OCI-LY1 (cell line): ENCODE results near the gene TMEFF2.

Experiments
- EZH2 ChIP-seq: fragments of 200-600 bp; sonication (generic), shearing (Covaris generic); IDR thresholded peaks from 2 replicates; pipeline ENCODE4 v1.8.0; 2017; ENCODE audit warnings: borderline replicate concordance, mixed run types, mild to moderate bottlenecking, antibody characterized with exemption, low read length, moderate library complexity, mixed read lengths
- TF ChIP-seq, protein P1 (sequence below): fragments of 200-600 bp; sonication (generic), shearing (Covaris generic); IDR thresholded peaks from 2 replicates; pipeline ENCODE4 v1.5.1; 2017; ENCODE audit warnings: mild to moderate bottlenecking, antibody characterized with exemption, low read length, moderate library complexity, mixed read lengths

DNA sequence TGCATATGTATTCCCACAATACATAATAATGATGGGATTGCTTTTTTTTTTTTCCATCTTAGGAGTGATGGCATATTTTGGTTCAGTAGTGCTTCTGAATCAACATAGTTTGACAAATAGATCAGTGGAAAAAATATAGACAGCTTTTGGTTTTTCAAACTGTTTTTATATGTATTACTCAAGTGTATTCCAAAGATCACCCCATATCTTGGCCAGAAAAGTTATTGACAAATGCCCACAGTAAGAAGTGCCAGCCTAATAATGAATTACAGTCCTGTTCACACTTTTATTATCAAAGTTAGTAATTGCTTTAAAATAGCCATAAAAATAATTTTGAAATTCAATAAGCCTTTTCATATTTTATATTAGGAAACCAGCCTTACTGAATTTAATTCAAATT is 95.0 kb downstream of the TMEFF2 start:
- TF ChIP-seq, protein P1, sequence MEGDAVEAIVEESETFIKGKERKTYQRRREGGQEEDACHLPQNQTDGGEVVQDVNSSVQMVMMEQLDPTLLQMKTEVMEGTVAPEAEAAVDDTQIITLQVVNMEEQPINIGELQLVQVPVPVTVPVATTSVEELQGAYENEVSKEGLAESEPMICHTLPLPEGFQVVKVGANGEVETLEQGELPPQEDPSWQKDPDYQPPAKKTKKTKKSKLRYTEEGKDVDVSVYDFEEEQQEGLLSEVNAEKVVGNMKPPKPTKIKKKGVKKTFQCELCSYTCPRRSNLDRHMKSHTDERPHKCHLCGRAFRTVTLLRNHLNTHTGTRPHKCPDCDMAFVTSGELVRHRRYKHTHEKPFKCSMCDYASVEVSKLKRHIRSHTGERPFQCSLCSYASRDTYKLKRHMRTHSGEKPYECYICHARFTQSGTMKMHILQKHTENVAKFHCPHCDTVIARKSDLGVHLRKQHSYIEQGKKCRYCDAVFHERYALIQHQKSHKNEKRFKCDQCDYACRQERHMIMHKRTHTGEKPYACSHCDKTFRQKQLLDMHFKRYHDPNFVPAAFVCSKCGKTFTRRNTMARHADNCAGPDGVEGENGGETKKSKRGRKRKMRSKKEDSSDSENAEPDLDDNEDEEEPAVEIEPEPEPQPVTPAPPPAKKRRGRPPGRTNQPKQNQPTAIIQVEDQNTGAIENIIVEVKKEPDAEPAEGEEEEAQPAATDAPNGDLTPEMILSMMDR, result no peak
- no peak for TF ChIP-seq EZH2
